Stimulated activated CD8-positive, alpha-beta memory T cell treated with anti-CD3 and anti-CD28 coated beads, Interleukin-15, amount 100 ng/mL, for 1 hour (primary cell): ENCODE results near the gene DLGAP1.

ENCODE experiments used
- DNase-seq: peaks from one replicate; pipeline ENCODE4 v3.0.0-alpha.2; 2020; ENCODE audit warnings: low read depth

The DLGAP1 gene

GRCh38 chr18:3932276-3932675 lies 522.8 kb downstream of the DLGAP1 start:
- DNase-seq, result no peak

- DNase-seq, result no peak
Measured at GRCh38 chr18:3931542-3932112, 523.5 kb downstream of the DLGAP1 start.

GRCh38 chr18:3931013-3931315 lies 524.1 kb downstream of the DLGAP1 start:
- no peak for DNase-seq

- no peak for DNase-seq
Measured at GRCh38 chr18:3930126-3931012, 524.7 kb downstream of the DLGAP1 start.

GRCh38 chr18:3924455-3924854 lies 530.7 kb downstream of the DLGAP1 start:
- no peak for DNase-seq

- no peak for DNase-seq
Measured at GRCh38 chr18:3923750-3924149, 531.4 kb downstream of the DLGAP1 start.

GRCh38 chr18:3921826-3922225 lies 533.3 kb downstream of the DLGAP1 start:
- no peak for DNase-seq

- DNase-seq, result no peak
Measured at GRCh38 chr18:3920832-3921231, 534.3 kb downstream of the DLGAP1 start.

- DNase-seq, result no peak
Measured at GRCh38 chr18:3919396-3920061, 535.6 kb downstream of the DLGAP1 start.

- DNase-seq, result no peak
Measured at GRCh38 chr18:3916082-3916481, 539.0 kb downstream of the DLGAP1 start.

GRCh38 chr18:3914833-3915610 lies 540.1 kb downstream of the DLGAP1 start:
- no peak for DNase-seq

- no peak for DNase-seq
Measured at GRCh38 chr18:3914109-3914508, 541.0 kb downstream of the DLGAP1 start.

- DNase-seq, result no peak
Measured at GRCh38 chr18:3912705-3913104, 542.4 kb downstream of the DLGAP1 start.

- DNase-seq, result no peak
Measured at GRCh38 chr18:3911413-3911812, 543.7 kb downstream of the DLGAP1 start.

GRCh38 chr18:3910512-3910911 lies 544.6 kb downstream of the DLGAP1 start:
- no peak for DNase-seq

- no peak for DNase-seq
Measured at GRCh38 chr18:3907955-3908354, 547.2 kb downstream of the DLGAP1 start.

GRCh38 chr18:3906116-3906750 lies 548.9 kb downstream of the DLGAP1 start:
- no peak for DNase-seq

- DNase-seq, result no peak
Measured at GRCh38 chr18:3903337-3903736, 551.8 kb downstream of the DLGAP1 start.

- DNase-seq, result no peak
Measured at GRCh38 chr18:3902676-3903075, 552.4 kb downstream of the DLGAP1 start.

- no peak for DNase-seq
Measured at GRCh38 chr18:3901811-3902210, 553.3 kb downstream of the DLGAP1 start.

- no peak for DNase-seq
Measured at GRCh38 chr18:3901042-3901441, 554.1 kb downstream of the DLGAP1 start.

- DNase-seq, result no peak
Measured at GRCh38 chr18:3900327-3900726, 554.8 kb downstream of the DLGAP1 start.
